Natural killer cell (primary cell): ENCODE results near the gene NLRC4. TPM values are rescaled to one million over a fixed set of nuclear protein-coding genes. Genes with fewer than 3 reads are reported as not detected.

Experiments
- ATAC-seq, 3 donors: fragments of 150-1000 bp in 2 of 3; fragments of 200-7000 bp in 1 of 3; cut with Tn5 transposase; 1 replicate in 1 of 3; 2 replicates in 2 of 3; pipeline ENCODE4 v1.10.0; 2021; ENCODE audit warnings: mild to moderate bottlenecking in 2 of 3, moderate library complexity in 2 of 3
- DNase-seq, 2 donors: peaks; one replicate each; pipeline versions ENCODE4 v3.0.0 to v3.0.0-alpha.2; 2013 to 2021; ENCODE audit warnings: mixed read lengths in 1 of 2
- H3K27ac ChIP-seq: one replicate; pipeline ENCODE4 v1.5.1; 2013; ENCODE audit warnings: mild to moderate bottlenecking, low read length
- H3K27me3 ChIP-seq: one replicate; pipeline ENCODE4 v1.6.1; 2013; ENCODE audit warnings: low read length; ENCODE audit not compliant: control insufficient read depth, insufficient read depth
- H3K36me3 ChIP-seq: one replicate; pipeline ENCODE4 v1.6.1; 2013; ENCODE audit warnings: low read length; ENCODE audit not compliant: control insufficient read depth, insufficient read depth
- H3K4me1 ChIP-seq: one replicate; pipeline ENCODE4 v1.6.1; 2013; ENCODE audit warnings: low read length; ENCODE audit not compliant: control insufficient read depth, insufficient read depth
- H3K4me3 ChIP-seq: one replicate; pipeline ENCODE4 v1.5.1; 2013; ENCODE audit warnings: low read length
- H3K9me3 ChIP-seq: one replicate; pipeline ENCODE4 v1.6.1; 2013; ENCODE audit warnings: low read length; ENCODE audit not compliant: control insufficient read depth, insufficient read depth
- H3K27ac Mint-ChIP-seq, 2 donors: one replicate each; pipeline ENCODE4 v1.8.0; 2022; ENCODE audit warnings: mild to moderate bottlenecking in 2 of 2, mixed read lengths in 2 of 2, moderate library complexity in 1 of 2
- H3K27me3 Mint-ChIP-seq, 2 donors: one replicate each; pipeline ENCODE4 v1.8.0; 2022; ENCODE audit warnings: low read depth in 2 of 2, mixed read lengths in 2 of 2
- H3K36me3 Mint-ChIP-seq: one replicate; pipeline ENCODE4 v1.8.0; 2022; ENCODE audit warnings: mixed read lengths
- H3K4me1 Mint-ChIP-seq, 2 donors: one replicate each; pipeline ENCODE4 v1.8.0; 2022; ENCODE audit warnings: mixed read lengths in 2 of 2
- H3K4me3 Mint-ChIP-seq: one replicate; pipeline ENCODE4 v1.8.0; 2022; ENCODE audit warnings: mild to moderate bottlenecking, moderate library complexity, mixed read lengths
- H3K9me3 Mint-ChIP-seq, 2 donors: one replicate each; pipeline ENCODE4 v1.8.0; 2022; ENCODE audit warnings: mixed read lengths in 2 of 2
- CTCF ChIP-seq: fragments of 200-600 bp; IDR thresholded peaks from one replicate; pipeline ENCODE4 v1.8.0; 2022; ENCODE audit warnings: antibody characterized with exemption
- WGBS: methylation state at CpG from one replicate; pipeline ENCODE4 v1.1.7; 2013; ENCODE audit warnings: missing lambda C conversion rate; ENCODE audit not compliant: insufficient coverage; 5-methylcytosine and 5-hydroxymethylcytosine counted together
- intact Hi-C: fragments of 100-400 bp; cut with micrococcal nuclease; formaldehyde crosslinking; loops from one replicate; pipeline ENCODE4 v1.14.2; 2022
- total RNA-seq, 4 donors: library from RNA; stranded (reverse); fragments of 120-200 nt in 1 of 4; gene quantifications; one replicate each; pipeline versions ENCODE4 v1.2.3 to v1.2.4, GENCODE V29; 2013 to 2022

Gene NLRC4
- total RNA-seq, 3 donors from 2014 or later (not counting 1 experiment from before 2014, with no cell fraction given) = 0.30 to 0.54 (median 0.36) TPM

DNA sequence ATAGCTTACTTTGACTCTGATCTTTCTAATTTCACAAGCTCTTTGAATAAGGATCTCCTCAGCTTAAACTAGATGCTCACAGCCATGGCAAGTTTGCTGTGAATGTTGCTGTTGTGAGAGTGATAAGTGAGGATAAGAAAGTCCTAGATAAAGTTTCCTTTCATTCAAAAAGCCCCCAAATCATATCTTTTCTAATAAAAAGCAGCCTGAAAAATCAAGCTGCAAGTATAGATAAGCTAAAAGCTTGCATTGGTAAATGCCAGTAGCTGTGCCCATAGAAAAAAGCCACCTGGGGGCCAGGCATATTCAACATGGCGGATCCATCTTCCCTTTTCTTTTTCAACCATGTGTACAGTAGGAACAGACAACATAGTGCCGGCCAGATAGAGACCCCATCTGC is 4.3 kb downstream of the NLRC4 start:
- Mint-ChIP-seq H3K36me3 (no peaks in the 10 kb centered on the region), H3K4me1 (no peaks in the 10 kb centered on the region), H3K9me3 (no peaks in the 10 kb centered on the region), H3K4me3 (no peak overlapping the region), H3K27ac (no peak overlapping the region), H3K27me3 (peaks cover 0 to 5% of the 10 kb centered on the region in 2 donors)
- Histone ChIP-seq H3K36me3 (no peaks in the 10 kb centered on the region), H3K27ac (no peak overlapping the region), H3K4me1 (no peaks in the 10 kb centered on the region), H3K4me3 (no peak overlapping the region), H3K27me3 (no peaks in the 10 kb centered on the region), H3K9me3 (no peaks in the 10 kb centered on the region)
- no peak for ATAC-seq
- WGBS = 96% methylated on average over 2 of the region's 2 CpGs
- intact Hi-C loops = no loop called here
- no peak for TF ChIP-seq CTCF
- no peak for DNase-seq

DNA sequence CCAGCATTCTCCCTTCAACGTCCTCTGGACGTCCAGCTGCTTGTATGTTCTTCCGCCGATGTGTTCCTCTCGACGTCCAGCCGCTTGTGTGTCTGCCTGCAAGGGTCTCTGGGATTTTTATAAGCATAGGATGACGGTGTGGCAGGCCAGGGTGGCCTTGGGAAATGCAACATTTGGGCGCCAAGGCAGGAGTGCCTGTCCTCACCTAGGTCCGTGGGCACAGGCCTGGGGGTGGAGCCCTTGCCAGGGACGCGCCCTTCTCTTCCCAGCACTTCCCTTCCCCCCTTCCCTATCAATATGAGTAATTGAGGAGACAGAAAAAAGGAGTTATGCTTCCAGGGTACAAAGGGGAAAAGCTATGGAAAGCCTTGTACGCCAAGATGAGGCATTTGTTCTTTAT is 6.4 kb downstream of the NLRC4 start:
- peaks cover 0 to 5% of the 10 kb centered on the region in 2 donors for H3K27me3 Mint-ChIP-seq
- DNase-seq (no peak), ATAC-seq (no peak)
- no peaks in the 10 kb centered on the region for H3K36me3 Mint-ChIP-seq
- no peak for TF ChIP-seq CTCF
- 91% methylated on average over 10 of the region's 13 CpGs for WGBS
- Histone ChIP-seq H3K4me3 (no peak overlapping the region), H3K27ac (no peak overlapping the region), H3K4me1 (no peaks in the 10 kb centered on the region), H3K36me3 (no peaks in the 10 kb centered on the region), H3K9me3 (no peaks in the 10 kb centered on the region), H3K27me3 (no peaks in the 10 kb centered on the region)
- intact Hi-C loops = no loop called here
- H3K9me3 Mint-ChIP-seq = no peaks in the 10 kb centered on the region
- no peak overlapping the region for H3K27ac Mint-ChIP-seq
- H3K4me3 Mint-ChIP-seq = no peak overlapping the region
- H3K4me1 Mint-ChIP-seq = no peaks in the 10 kb centered on the region

- no peaks in the 10 kb centered on the region for H3K36me3 Mint-ChIP-seq
- H3K27ac Mint-ChIP-seq = no peak overlapping the region
- Histone ChIP-seq H3K9me3 (no peaks in the 10 kb centered on the region), H3K27me3 (no peaks in the 10 kb centered on the region), H3K27ac (no peak overlapping the region), H3K4me3 (no peak overlapping the region), H3K36me3 (no peaks in the 10 kb centered on the region), H3K4me1 (no peaks in the 10 kb centered on the region)
- H3K4me1 Mint-ChIP-seq = no peaks in the 10 kb centered on the region
- intact Hi-C loops = no loop called here
- no peak for DNase-seq
- H3K27me3 Mint-ChIP-seq = no peaks in the 10 kb centered on the region
- 85% methylated on average over 10 of the region's 10 CpGs for WGBS
- no peak for TF ChIP-seq CTCF
- H3K4me3 Mint-ChIP-seq = no peak overlapping the region
- H3K9me3 Mint-ChIP-seq = no peaks in the 10 kb centered on the region
- ATAC-seq = no peak
Observed at GRCh38 chr2:32250290-32250689, 14.4 kb downstream of the NLRC4 start.

DNA sequence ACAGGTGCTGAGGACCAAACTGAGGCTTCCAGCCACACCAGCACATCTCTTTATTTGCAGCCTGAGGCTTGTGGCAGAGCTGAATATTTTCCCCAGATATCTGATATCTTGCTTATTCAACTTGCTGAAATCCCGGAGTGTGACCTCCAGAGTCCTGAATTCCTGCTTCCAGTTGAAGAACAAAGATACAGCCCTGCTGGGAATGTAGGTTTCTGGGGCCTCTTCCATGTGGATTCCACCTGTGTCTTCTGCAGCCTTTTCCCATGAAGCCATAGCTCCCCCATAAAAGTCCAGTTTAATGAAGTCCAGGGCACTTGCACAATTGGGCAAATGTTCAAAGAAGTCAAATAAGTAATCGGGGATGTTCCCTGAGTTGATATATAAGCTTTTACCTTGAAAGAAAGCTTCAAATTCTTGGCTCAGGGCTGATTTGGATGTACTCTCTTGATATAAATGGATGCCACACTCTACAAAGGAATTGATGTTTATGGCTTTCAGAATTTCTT is 14.9 kb downstream of the NLRC4 start:
- H3K27ac ChIP-seq = no peak overlapping the region
- no peak overlapping the region for H3K4me3 ChIP-seq
- Mint-ChIP-seq H3K36me3 (no peaks in the 10 kb centered on the region), H3K27ac (no peak overlapping the region), H3K9me3 (no peaks in the 10 kb centered on the region), H3K4me1 (no peaks in the 10 kb centered on the region), H3K4me3 (no peak overlapping the region), H3K27me3 (no peaks in the 10 kb centered on the region)
- H3K27me3 ChIP-seq = no peaks in the 10 kb centered on the region
- H3K9me3 ChIP-seq = no peaks in the 10 kb centered on the region
- DNase-seq (no peak), ATAC-seq (no peak)
- TF ChIP-seq CTCF = no peak
- no peaks in the 10 kb centered on the region for H3K36me3 ChIP-seq
- intact Hi-C loops = no loop called here
- WGBS = 90% methylated on average over 2 of the region's 2 CpGs
- H3K4me1 ChIP-seq = no peaks in the 10 kb centered on the region
